ENCODE data around the gene PTCH2.
A peak's percentile ranks its signal among the peaks of the same experiment; 100 is the strongest.

DNA sequence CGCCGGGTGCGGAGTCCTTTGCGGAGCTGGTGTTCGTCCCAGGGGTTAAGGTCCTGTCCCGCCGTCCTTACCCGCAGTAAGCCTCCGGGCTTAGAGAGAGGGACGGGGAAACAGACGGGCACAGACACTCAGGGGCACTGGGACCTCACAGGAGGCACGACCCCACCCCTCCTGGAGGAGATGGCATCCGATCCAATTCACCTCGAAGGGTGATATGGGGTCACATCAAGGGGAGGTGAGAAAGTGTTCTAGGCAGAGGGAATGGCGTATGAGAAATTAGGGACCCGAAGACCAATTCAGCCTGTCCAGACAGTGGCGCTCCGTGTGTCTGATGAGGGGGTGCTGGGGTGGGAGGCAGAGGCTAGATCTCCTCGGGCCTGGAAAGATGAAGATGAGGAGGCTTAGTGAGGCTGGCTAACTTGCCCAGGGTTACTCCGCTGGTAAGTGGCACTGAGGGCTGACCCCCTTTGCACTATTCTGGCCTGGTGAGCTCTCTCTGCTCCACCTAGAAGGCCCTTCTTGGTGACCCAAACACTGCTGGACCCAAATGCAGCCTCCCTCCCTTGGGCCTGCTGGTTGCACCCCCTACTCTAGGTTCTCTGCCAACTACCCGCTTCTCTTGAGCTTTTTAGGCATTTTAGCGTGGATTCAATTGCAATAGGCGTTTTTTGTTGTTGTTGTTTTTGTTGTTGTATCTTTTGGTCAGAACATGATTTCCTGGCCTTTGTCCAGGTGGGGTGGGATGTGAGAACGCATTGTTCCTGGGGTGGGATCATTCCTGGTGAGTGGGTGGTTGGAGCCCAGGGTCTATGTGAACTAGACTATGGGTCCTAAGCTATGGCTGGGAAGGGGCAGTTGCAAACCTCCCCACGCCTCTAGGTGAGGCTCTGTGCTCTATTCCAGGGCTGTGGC, 22.5 kb downstream of the PTCH2 start:
- TF ChIP-seq, protein P1, sequence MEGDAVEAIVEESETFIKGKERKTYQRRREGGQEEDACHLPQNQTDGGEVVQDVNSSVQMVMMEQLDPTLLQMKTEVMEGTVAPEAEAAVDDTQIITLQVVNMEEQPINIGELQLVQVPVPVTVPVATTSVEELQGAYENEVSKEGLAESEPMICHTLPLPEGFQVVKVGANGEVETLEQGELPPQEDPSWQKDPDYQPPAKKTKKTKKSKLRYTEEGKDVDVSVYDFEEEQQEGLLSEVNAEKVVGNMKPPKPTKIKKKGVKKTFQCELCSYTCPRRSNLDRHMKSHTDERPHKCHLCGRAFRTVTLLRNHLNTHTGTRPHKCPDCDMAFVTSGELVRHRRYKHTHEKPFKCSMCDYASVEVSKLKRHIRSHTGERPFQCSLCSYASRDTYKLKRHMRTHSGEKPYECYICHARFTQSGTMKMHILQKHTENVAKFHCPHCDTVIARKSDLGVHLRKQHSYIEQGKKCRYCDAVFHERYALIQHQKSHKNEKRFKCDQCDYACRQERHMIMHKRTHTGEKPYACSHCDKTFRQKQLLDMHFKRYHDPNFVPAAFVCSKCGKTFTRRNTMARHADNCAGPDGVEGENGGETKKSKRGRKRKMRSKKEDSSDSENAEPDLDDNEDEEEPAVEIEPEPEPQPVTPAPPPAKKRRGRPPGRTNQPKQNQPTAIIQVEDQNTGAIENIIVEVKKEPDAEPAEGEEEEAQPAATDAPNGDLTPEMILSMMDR (IDR thresholded peaks at IDR 0.05; ENCODE audit: low read depth, low read length, poor library complexity, severe bottlenecking), result peak; percentile 11
- no peak for TF ChIP-seq EZH2phosphoT487 (IDR thresholded peaks at IDR 0.05; ENCODE audit: borderline replicate concordance, low read length)

Measured in DOHH2 (cell line).